Gastroesophageal sphincter (tissue), 3 donors: ENCODE measurements around the gene NUTM2F.
"Not testable (repeated sequence)": the region's sequence is repeated elsewhere in the genome, so short reads cannot be mapped to it uniquely, and the experiment has no call there.

ENCODE experiments used
- POLR2A ChIP-seq, 2 donors: fragments of 450-650 bp; IDR thresholded peaks; one replicate each; pipeline ENCODE4 v1.6.1; 2017; ENCODE audit warnings: antibody characterized with exemption in 2 of 2, mild to moderate bottlenecking in 2 of 2, moderate library complexity in 1 of 2
- POLR2AphosphoS5 ChIP-seq: sonication (generic); formaldehyde crosslinking; IDR thresholded peaks from one replicate; pipeline ENCODE4 v1.6.1; 2017; ENCODE audit warnings: antibody characterized with exemption
- TF ChIP-seq, protein P1 (sequence below), 4 experiments: fragments of 200-600 bp in 2 of 4; fragments of 450-650 bp in 2 of 4; sonication (generic) in 1 of 4; IDR thresholded peaks; one replicate each; pipeline ENCODE4 v1.5.1; 2017 to 2019; ENCODE audit warnings: antibody characterized with exemption in 4 of 4, mild to moderate bottlenecking in 2 of 4, moderate library complexity in 2 of 4

- TF ChIP-seq POLR2AphosphoS5 (peak; percentile 71), POLR2A (IDR thresholded peaks at IDR 0.05) (peak; percentile 73 to 79)
- TF ChIP-seq, protein P1, sequence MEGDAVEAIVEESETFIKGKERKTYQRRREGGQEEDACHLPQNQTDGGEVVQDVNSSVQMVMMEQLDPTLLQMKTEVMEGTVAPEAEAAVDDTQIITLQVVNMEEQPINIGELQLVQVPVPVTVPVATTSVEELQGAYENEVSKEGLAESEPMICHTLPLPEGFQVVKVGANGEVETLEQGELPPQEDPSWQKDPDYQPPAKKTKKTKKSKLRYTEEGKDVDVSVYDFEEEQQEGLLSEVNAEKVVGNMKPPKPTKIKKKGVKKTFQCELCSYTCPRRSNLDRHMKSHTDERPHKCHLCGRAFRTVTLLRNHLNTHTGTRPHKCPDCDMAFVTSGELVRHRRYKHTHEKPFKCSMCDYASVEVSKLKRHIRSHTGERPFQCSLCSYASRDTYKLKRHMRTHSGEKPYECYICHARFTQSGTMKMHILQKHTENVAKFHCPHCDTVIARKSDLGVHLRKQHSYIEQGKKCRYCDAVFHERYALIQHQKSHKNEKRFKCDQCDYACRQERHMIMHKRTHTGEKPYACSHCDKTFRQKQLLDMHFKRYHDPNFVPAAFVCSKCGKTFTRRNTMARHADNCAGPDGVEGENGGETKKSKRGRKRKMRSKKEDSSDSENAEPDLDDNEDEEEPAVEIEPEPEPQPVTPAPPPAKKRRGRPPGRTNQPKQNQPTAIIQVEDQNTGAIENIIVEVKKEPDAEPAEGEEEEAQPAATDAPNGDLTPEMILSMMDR (IDR thresholded peaks at IDR 0.05), result not testable (repeated sequence)
These were observed 46.0 kb upstream of the NUTM2F start for GRCh38 chr9:94374176-94375056.
